SK-N-SH treated with all-trans-retinoic acid at 6 μM for 48 hours (cell line): Measurements from ENCODE around the gene MFN2.

Experiments used
- ARNTL ChIP-seq: fragments of 450-650 bp; formaldehyde crosslinking; IDR thresholded peaks from 2 replicates; pipeline ENCODE4 v1.5.0; 2020; ENCODE audit warnings: low read depth, mild to moderate bottlenecking, moderate library complexity, borderline replicate concordance
- ISL1 ChIP-seq: fragments of 250-450 bp; sonication (Bioruptor Pico); IDR thresholded peaks from 2 replicates; pipeline ENCODE4 v2.1.2; 2022; ENCODE audit warnings: mild to moderate bottlenecking, moderate library complexity
- RARB ChIP-seq: fragments of 250-450 bp; sonication (Bioruptor Pico); IDR thresholded peaks from 2 replicates; pipeline ENCODE4 v1.8.0; 2021; ENCODE audit warnings: mild to moderate bottlenecking, moderate library complexity
- TCF4 ChIP-seq: fragments of 250-450 bp; sonication (Bioruptor Pico); IDR thresholded peaks from 2 replicates; pipeline ENCODE4 v1.8.0; 2021; ENCODE audit warnings: mild to moderate bottlenecking, moderate library complexity, borderline replicate concordance
- ZC3H10 ChIP-seq: fragments of 250-450 bp; sonication (Bioruptor Pico); IDR thresholded peaks from 2 replicates; pipeline ENCODE4 v1.5.1; 2021; ENCODE audit warnings: mild to moderate bottlenecking, moderate library complexity
- ZFP3 ChIP-seq: fragments of 250-450 bp; sonication (Bioruptor Pico); IDR thresholded peaks from 2 replicates; pipeline ENCODE4 v1.5.0; 2020; ENCODE audit warnings: mild to moderate bottlenecking, moderate library complexity
- ZFP30 ChIP-seq: fragments of 450-650 bp; formaldehyde crosslinking; IDR thresholded peaks from 2 replicates; pipeline ENCODE4 v1.5.0; 2022; ENCODE audit warnings: mild to moderate bottlenecking, moderate library complexity
- TF ChIP-seq, protein P1 (sequence below): fragments of 250-450 bp; sonication (Bioruptor Pico); IDR thresholded peaks from 2 replicates; pipeline ENCODE4 v1.8.0; 2020; ENCODE audit warnings: mild to moderate bottlenecking, moderate library complexity, borderline replicate concordance
- TF ChIP-seq, protein P2 (sequence below): fragments of 250-450 bp; sonication (Bioruptor Pico); IDR thresholded peaks from 2 replicates; pipeline ENCODE4 v1.5.1; 2021; ENCODE audit warnings: mild to moderate bottlenecking, moderate library complexity
- TF ChIP-seq, protein P3 (sequence below): fragments of 250-450 bp; sonication (Bioruptor Pico); IDR thresholded peaks from 2 replicates; pipeline ENCODE4 v1.8.0; 2021; ENCODE audit warnings: low read depth, mild to moderate bottlenecking, moderate library complexity, borderline replicate concordance

GRCh38 chr1:11991969-11992676 lies 11.9 kb downstream of the MFN2 start:
- TF ChIP-seq ZFP30 (CRISPR knock-in tag), result no peak
- no peak for TF ChIP-seq ARNTL
- no peak for TF ChIP-seq ISL1 (CRISPR knock-in tag)
- no peak for TF ChIP-seq RARB (CRISPR knock-in tag)
- TF ChIP-seq, protein P1, sequence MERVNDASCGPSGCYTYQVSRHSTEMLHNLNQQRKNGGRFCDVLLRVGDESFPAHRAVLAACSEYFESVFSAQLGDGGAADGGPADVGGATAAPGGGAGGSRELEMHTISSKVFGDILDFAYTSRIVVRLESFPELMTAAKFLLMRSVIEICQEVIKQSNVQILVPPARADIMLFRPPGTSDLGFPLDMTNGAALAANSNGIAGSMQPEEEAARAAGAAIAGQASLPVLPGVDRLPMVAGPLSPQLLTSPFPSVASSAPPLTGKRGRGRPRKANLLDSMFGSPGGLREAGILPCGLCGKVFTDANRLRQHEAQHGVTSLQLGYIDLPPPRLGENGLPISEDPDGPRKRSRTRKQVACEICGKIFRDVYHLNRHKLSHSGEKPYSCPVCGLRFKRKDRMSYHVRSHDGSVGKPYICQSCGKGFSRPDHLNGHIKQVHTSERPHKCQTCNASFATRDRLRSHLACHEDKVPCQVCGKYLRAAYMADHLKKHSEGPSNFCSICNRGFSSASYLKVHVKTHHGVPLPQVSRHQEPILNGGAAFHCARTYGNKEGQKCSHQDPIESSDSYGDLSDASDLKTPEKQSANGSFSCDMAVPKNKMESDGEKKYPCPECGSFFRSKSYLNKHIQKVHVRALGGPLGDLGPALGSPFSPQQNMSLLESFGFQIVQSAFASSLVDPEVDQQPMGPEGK (CRISPR knock-in tag), result no peak
- TF ChIP-seq, protein P2, sequence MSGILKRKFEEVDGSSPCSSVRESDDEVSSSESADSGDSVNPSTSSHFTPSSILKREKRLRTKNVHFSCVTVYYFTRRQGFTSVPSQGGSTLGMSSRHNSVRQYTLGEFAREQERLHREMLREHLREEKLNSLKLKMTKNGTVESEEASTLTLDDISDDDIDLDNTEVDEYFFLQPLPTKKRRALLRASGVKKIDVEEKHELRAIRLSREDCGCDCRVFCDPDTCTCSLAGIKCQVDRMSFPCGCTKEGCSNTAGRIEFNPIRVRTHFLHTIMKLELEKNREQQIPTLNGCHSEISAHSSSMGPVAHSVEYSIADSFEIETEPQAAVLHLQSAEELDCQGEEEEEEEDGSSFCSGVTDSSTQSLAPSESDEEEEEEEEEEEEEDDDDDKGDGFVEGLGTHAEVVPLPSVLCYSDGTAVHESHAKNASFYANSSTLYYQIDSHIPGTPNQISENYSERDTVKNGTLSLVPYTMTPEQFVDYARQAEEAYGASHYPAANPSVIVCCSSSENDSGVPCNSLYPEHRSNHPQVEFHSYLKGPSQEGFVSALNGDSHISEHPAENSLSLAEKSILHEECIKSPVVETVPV (CRISPR knock-in tag), result no peak
- TF ChIP-seq ZC3H10, result no peak
- TF ChIP-seq ZFP3, result no peak
- TF ChIP-seq TCF4 (CRISPR knock-in tag), result no peak
- TF ChIP-seq, protein P3, sequence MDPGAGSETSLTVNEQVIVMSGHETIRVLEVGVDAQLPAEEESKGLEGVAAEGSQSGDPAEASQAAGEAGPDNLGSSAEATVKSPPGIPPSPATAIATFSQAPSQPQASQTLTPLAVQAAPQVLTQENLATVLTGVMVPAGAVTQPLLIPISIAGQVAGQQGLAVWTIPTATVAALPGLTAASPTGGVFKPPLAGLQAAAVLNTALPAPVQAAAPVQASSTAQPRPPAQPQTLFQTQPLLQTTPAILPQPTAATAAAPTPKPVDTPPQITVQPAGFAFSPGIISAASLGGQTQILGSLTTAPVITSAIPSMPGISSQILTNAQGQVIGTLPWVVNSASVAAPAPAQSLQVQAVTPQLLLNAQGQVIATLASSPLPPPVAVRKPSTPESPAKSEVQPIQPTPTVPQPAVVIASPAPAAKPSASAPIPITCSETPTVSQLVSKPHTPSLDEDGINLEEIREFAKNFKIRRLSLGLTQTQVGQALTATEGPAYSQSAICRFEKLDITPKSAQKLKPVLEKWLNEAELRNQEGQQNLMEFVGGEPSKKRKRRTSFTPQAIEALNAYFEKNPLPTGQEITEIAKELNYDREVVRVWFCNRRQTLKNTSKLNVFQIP (CRISPR knock-in tag), result no peak
